ENCODE measurements around the gene IFNGR1. TPM values are rescaled to one million over a fixed set of nuclear protein-coding genes. Genes with fewer than 3 reads are reported as not detected.

IFNGR1 gene
- total and polyA plus RNA-seq, 12 donors: 55.8 to 132 (median 78.7) TPM

- Histone ChIP-seq H3K4me1 (peaks cover 0 to 57% (median 10%) of the 10 kb centered on the region in 9 donors), H3K9me3 (peaks cover 0 to 6% (median 0%) of the 10 kb centered on the region in 11 donors), H3K27ac (no peak overlapping the region), H3K27me3 (no peaks in the 10 kb centered on the region), H3K36me3 (no peaks in the 10 kb centered on the region), H3K4me3 (no peak overlapping the region)
- no peak for TF ChIP-seq CTCF (IDR thresholded peaks at IDR 0.05)
- no peak for DNase-seq
- intact Hi-C loops (cut with DNase I): loop anchor here in 1 of 10 donors (5.0 kb wide), 1 partner anchor 63 kb away; no protein-coding TSS in a partner anchor
- no peak for ATAC-seq
These were observed 59.3 kb downstream of the IFNGR1 start for GRCh38 chr6:137159912-137160311.

GRCh38 chr6:137157601-137158000, 61.6 kb downstream of the IFNGR1 start:
- no peaks in the 10 kb centered on the region for H3K36me3 ChIP-seq
- ATAC-seq (peak in 3 of 8 donors; percentile 42 to 61 (median 50)), DNase-seq (no peak)
- WGBS, 2 donors: 49 to 62% methylated on average over 4 of the region's 4 CpGs
- no peaks in the 10 kb centered on the region for H3K27me3 ChIP-seq
- H3K27ac ChIP-seq: no peak overlapping the region
- no peak overlapping the region for H3K4me3 ChIP-seq
- peaks cover 0 to 3% (median 0%) of the 10 kb centered on the region in 11 donors for H3K9me3 ChIP-seq
- no peak for TF ChIP-seq CTCF (IDR thresholded peaks at IDR 0.05)
- intact Hi-C loops (cut with DNase I): no loop called here
- peaks cover 0 to 47% (median 10%) of the 10 kb centered on the region in 9 donors for H3K4me1 ChIP-seq

GRCh38 chr6:137156650-137157049, 62.5 kb downstream of the IFNGR1 start:
- intact Hi-C loops (cut with DNase I): no loop called here
- no peak for DNase-seq
- Histone ChIP-seq H3K9me3 (peaks cover 0 to 13% (median 0%) of the 10 kb centered on the region in 11 donors), H3K27ac (no peak overlapping the region), H3K36me3 (no peaks in the 10 kb centered on the region), H3K4me3 (no peak overlapping the region), H3K4me1 (peaks cover 0 to 38% (median 9%) of the 10 kb centered on the region in 9 donors), H3K27me3 (no peaks in the 10 kb centered on the region)
- no peak for TF ChIP-seq CTCF (IDR thresholded peaks at IDR 0.05)
- no peak for ATAC-seq
- WGBS, 2 donors: 64 to 80% methylated on average over 1 of the region's 1 CpG

GRCh38 chr6:137155830-137156229, 63.4 kb downstream of the IFNGR1 start:
- TF ChIP-seq CTCF (IDR thresholded peaks at IDR 0.05): no peak
- peaks cover 0 to 37% (median 5%) of the 10 kb centered on the region in 9 donors for H3K4me1 ChIP-seq
- H3K36me3 ChIP-seq: no peaks in the 10 kb centered on the region
- intact Hi-C loops (cut with DNase I): loop anchor here in 1 of 10 donors (2.0 kb wide), 1 partner anchor 65 kb away; no protein-coding TSS in a partner anchor
- peaks cover 0 to 19% (median 0%) of the 10 kb centered on the region in 11 donors for H3K9me3 ChIP-seq
- peak overlapping the region in 1 of 10 donors; percentile 60 for H3K27ac ChIP-seq
- peak in 2 of 8 donors; percentile 14 to 46 for ATAC-seq
- DNase-seq: no peak
- no peak overlapping the region for H3K4me3 ChIP-seq
- no peaks in the 10 kb centered on the region for H3K27me3 ChIP-seq
- 91 to 98% methylated on average over 2 of the region's 2 CpGs for WGBS, 2 donors
